GM19193 (cell line): ENCODE results near the gene CNGA2.

Source experiments
- POLR2A ChIP-seq: IDR thresholded peaks from 4 replicates; pipeline ENCODE4 v1.6.1; 2011; ENCODE audit not compliant: insufficient read depth, insufficient read length; ENCODE audit errors: extremely low read depth

The CNGA2 gene

GRCh38 chrX:151703487-151703886 is 31.1 kb upstream of the CNGA2 start:
- TF ChIP-seq POLR2A = no peak

GRCh38 chrX:151704041-151704663 is 30.4 kb upstream of the CNGA2 start:
- TF ChIP-seq POLR2A = no peak

GRCh38 chrX:151708821-151709220 is 25.7 kb upstream of the CNGA2 start:
- no peak for TF ChIP-seq POLR2A

- TF ChIP-seq POLR2A = no peak
Measured at GRCh38 chrX:151710457-151710856, 24.1 kb upstream of the CNGA2 start.

GRCh38 chrX:151711154-151711553 is 23.4 kb upstream of the CNGA2 start:
- TF ChIP-seq POLR2A = no peak

- no peak for TF ChIP-seq POLR2A
Measured at GRCh38 chrX:151711787-151712186, 22.8 kb upstream of the CNGA2 start.

GRCh38 chrX:151712253-151712652 is 22.3 kb upstream of the CNGA2 start:
- no peak for TF ChIP-seq POLR2A

- no peak for TF ChIP-seq POLR2A
Measured at GRCh38 chrX:151713849-151714248, 20.7 kb upstream of the CNGA2 start.

GRCh38 chrX:151714362-151714761 is 20.2 kb upstream of the CNGA2 start:
- TF ChIP-seq POLR2A = no peak

- no peak for TF ChIP-seq POLR2A
Measured at GRCh38 chrX:151715752-151716151, 18.8 kb upstream of the CNGA2 start, which contains the start of gene FATE1. Gene FATE1 (plus strand): TSS chrX:151716035. CDS start chrX:151716120, 85 bp downstream.

- no peak for TF ChIP-seq POLR2A
Measured at GRCh38 chrX:151722241-151722846, 12.2 kb upstream of the CNGA2 start.

GRCh38 chrX:151723156-151723760 is 11.3 kb upstream of the CNGA2 start:
- TF ChIP-seq POLR2A = no peak

GRCh38 chrX:151724563-151725337 is 9.8 kb upstream of the CNGA2 start:
- no peak for TF ChIP-seq POLR2A

- no peak for TF ChIP-seq POLR2A
Measured at GRCh38 chrX:151725338-151725614, 9.3 kb upstream of the CNGA2 start.

- no peak for TF ChIP-seq POLR2A
Measured at GRCh38 chrX:151726751-151727150, 7.8 kb upstream of the CNGA2 start.

GRCh38 chrX:151727346-151727745 is 7.2 kb upstream of the CNGA2 start:
- TF ChIP-seq POLR2A = no peak
